Forelimb muscle (tissue), 1 donor: Measurements from ENCODE around the gene VRK3. TPM values are rescaled to one million over a fixed set of nuclear protein-coding genes. Genes with fewer than 3 reads are reported as not detected.
"Not testable (repeated sequence)": the region's sequence is repeated elsewhere in the genome, so short reads cannot be mapped to it uniquely, and the experiment has no call there.

Experiments
- DNase-seq: peaks from one replicate; pipeline ENCODE4 v3.0.0-alpha.2; 2013; ENCODE audit warnings: low read depth
- polyA plus RNA-seq: library from polyadenylated mRNA; unstranded; fragments of 120-200 nt; gene quantifications from one replicate; pipeline ENCODE4 v1.2.1, GENCODE V29; 2013; ENCODE audit not compliant: insufficient read length

VRK3 gene
- polyA plus RNA-seq = 18.1 TPM

- DNase-seq = peak; percentile 100
These were observed at the start of gene VRK3 for GRCh38 chr19:50025022-50025793. Gene VRK3 (minus strand): TSS chr19:50025372. CDS start chr19:50016162, 9,210 bp downstream.

DNA sequence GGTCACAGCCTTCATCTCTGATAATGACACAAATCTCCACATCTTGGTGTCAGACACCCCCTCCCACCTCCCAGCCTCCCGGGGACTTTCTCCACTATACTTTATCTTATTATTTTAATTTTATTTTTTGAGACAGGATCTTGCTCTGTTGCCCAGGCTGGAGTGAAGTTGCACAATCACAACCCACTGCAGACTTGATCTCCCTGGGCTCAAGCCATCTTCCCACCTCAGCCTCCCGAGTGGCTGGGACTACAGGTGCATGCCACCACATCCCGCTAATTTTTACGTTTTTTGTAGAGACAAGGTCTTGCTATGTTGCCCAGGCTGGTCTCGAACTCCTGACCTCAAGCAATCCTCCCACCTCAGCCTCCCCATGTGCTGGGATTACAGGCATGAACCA, 43.2 kb upstream of the VRK3 start:
- DNase-seq = not testable (repeated sequence)

- DNase-seq = no peak
These were observed 42.4 kb upstream of the VRK3 start for GRCh38 chr19:50067575-50067974.

- no peak for DNase-seq
These were observed 40.8 kb upstream of the VRK3 start for GRCh38 chr19:50065938-50066337.

DNA sequence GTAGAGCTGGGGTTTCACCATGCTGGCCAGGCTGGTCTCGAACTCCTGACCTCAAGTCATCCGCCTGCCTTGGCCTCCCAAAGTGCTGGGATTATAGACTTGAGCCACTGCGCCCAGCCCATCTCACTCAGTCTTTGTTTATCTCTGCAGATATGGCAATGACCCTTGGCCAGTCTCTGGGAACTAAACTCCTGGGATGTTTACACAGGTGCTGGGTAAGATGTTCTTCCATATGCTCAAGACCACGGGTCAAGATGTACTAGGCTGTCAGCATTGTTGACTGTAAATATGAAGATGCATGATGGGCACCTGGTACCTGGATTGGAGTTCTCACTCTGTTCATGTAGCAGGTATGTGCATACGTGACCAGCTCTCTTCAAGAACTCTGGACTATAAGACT, 36.5 kb upstream of the VRK3 start:
- DNase-seq = no peak

DNA sequence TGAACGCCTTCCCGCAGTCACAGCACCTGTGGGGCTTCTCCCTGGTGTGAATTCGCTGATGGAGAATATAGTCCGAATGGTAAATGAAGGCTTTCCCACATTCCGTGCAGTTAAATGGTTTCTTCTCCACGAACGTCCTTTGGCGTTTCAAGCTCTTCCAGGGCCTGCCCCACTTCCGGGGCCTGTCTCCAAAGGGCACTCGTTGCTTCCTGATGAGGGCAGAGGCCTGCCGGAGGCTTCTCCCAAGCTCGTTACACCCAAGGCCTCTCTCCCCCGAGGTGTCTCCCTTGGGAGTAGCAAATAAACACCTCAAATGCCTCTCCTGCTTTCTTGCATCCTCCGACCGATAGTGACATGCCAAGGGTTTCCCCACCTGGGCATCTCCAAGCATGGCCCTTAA, 34.9 kb upstream of the VRK3 start:
- no peak for DNase-seq

DNA sequence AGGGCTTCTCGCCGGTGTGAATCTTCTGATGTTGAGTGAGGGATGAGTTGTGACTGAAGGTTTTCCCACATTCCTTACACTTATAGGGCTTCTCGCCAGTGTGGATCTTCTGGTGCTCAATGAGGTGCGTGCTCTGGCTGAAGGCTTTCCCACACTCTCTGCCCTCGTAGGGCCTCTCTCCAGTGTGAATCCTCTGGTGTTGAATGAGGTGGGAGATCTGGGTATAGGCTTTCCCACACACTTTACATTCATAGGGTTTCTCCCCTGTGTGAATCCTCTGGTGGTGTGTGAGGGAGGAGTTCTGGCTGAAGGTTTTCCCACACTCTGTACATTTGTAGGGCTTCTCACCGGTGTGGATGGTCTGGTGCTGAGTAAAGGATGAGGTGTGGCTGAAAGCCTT, 33.9 kb upstream of the VRK3 start:
- DNase-seq = no peak

- DNase-seq = no peak
These were observed 33.3 kb upstream of the VRK3 start for GRCh38 chr19:50058425-50058824.

DNA sequence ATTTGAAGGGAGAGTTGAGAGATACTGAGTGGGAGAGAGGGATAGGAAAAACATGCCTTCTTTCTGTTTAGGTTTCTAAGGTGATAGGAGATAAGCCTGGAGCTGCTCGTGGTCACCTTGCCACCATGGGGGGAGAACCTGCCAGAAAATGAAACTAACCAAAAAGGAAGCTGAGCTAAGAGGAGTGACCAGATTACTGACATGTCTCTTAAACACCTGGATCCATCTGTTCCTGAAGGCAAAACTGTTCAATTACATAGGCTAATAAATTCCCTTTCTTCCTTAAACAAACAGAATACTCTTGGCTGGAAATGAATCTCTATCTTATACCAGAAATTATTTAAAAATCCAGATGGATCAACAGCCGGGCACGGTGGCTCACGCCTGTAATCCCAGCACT, 27.9 kb upstream of the VRK3 start:
- no peak for DNase-seq

DNA sequence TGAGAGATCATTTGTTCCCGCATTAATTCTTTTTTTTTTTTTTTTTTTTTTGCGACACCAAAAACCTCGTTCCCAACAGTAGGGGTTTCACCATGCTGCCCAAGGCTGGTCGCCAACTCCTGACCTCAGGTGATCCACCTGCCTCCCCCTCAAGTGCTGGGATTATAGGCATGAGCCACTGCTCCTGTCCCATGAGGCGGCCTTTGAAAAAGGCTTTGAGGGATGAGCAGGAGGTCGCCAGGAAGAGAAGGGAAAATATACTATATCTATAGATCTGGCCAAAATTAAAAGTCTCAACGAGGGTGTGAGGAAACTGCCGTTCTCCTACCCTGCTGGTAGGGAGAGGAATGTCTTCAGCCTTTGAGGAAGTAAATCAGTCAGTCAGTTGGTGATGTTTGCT, 26.8 kb upstream of the VRK3 start:
- DNase-seq = no peak

- DNase-seq = not testable (repeated sequence)
These were observed 26.2 kb upstream of the VRK3 start for GRCh38 chr19:50051228-50051895.

- DNase-seq = peak; percentile 29
These were observed 25.4 kb upstream of the VRK3 start for GRCh38 chr19:50050406-50051227.

DNA sequence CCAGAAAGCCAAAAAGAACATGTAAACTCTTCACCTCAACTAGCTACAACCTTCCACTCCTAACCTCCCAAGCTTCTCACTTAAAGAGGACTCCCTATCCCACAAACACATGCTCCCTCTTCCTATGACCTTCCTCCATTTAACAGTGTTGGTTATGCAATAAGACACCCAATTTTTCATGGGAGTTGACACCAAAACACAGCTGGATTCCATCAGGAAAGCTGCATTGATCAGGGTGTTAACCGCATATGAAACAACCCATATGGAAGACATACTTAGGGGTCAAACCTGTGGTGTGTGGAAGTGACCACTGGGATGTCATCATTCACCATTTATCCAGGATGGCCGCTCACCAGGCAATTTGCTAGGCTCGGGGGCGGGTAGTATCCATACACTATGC, 22.5 kb upstream of the VRK3 start:
- DNase-seq = no peak

DNA sequence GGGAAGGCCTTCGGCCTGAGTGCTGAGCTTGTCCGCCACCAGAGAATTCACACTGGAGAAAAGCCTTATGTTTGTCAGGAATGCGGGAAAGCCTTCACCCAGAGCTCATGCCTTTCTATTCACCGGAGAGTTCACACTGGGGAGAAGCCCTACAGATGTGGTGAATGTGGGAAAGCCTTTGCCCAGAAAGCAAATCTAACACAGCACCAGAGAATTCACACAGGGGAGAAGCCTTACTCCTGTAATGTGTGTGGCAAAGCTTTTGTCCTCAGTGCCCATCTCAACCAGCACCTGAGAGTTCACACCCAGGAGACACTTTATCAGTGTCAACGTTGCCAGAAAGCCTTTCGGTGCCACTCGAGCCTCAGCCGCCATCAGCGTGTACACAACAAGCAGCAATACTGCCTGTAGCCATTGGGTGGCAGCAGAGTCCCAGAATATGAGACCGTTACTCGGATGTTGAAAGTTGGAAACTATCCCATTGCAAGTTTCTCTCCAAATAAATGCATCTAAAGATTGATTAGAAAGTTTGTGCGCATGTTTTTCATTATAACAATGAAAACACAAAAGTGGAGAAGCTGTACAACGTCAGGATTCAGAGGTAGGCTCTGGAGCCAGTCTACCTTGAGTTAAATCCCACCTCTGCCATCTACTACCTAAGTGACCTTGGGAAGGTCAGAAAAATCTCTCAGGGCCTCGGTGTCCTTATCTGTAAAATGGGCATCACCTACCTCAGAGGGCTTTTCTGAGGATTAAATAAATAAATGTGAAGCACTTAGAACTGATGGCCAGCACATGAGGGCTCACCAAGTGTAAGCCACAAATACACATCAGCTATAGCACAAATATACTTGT, 21.7 kb upstream of the VRK3 start:
- no peak for DNase-seq

DNA sequence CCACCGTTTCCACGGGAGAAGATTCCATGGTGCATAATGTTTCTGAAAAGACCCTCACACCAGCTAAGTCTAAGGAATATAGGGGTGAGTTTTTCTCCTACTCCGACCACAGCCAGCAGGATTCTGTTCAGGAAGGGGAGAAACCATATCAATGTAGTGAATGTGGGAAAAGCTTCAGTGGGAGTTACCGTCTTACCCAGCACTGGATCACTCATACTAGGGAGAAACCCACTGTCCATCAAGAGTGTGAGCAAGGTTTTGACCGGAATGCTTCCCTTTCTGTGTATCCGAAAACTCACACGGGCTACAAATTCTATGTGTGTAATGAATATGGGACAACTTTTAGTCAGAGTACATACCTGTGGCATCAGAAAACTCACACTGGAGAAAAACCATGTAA, 19.8 kb upstream of the VRK3 start:
- DNase-seq = no peak

GRCh38 chr19:50043967-50044366, 18.8 kb upstream of the VRK3 start:
- DNase-seq = no peak

DNA sequence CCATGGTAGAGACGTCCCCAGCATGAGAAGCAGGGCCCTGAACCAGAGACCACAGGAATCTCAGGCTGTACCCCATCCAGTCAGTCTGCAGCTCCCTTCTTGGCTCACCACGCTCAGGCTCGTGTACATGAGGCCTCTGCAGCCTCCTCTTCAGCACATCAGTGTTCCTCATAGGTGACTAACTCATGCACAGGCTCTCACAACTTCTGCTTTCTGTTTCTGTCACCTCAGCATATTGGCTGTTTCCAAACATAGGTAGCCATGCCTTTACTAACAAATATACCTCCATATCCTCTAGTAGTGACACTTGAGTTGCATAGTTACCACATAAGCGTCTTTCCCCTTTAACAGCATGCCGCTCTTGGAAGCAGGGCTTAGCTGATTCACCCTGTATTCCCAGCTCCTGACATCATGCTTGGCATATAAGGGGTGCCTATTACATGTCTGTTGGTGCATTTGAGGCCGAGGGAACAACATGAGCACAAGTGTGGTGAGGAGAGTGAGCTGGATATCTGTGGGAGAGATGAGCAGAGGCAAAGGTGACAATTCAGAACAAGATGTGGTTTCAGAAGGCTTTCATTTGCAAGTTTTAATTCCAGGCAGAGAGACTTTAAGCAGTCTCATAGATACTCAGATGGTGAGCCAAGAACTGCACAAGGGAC, 17.3 kb upstream of the VRK3 start:
- no peak for DNase-seq

DNA sequence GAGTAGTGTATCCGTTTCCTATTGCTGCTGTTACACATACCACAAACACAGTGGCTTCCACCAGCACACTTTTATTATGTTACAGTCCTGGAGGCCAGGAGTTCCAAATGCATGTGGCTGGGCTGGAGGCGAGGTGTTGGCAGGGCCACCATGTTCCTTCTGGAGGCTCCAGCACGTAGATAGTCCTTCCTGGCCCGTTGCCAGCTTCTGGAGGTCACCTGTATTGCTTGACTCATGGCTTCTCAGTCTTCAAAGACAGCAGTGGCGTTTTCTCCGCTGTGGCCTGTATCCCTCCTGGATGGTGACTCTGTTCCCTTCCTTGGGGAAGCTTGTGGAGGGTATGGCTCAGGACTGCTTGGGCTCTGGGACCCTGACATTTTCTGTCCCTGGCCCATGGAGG, 15.8 kb upstream of the VRK3 start:
- no peak for DNase-seq

DNA sequence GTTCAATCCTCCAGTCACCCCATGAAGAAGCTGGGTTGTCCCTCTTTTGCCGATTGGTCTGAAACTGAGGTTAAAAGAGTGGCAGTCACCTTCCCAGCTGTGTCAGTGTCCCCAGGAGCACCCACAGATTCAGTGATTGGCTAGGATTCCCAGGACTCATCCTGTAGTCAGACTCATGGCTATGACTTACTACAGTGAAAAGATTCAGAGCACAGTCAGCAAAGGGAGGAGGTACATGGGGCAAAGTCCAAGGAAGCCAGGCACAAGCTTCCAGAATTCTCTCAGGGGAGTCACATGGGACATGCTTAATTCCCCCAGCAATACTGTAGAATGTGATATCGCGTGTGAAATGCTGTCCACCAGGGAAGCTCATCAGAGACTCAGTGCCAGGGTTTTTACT, 14.8 kb upstream of the VRK3 start:
- DNase-seq = no peak

- no peak for DNase-seq
These were observed 11.7 kb upstream of the VRK3 start for GRCh38 chr19:50036908-50037307.

GRCh38 chr19:50030937-50031336, 5.8 kb upstream of the VRK3 start:
- DNase-seq = no peak
